Parathyroid adenoma (tissue), 2 donors: ENCODE results near the gene XXYLT1.

Experiments
- H2AFZ ChIP-seq: fragments of 300-600 bp; sonication (generic); one replicate; pipeline ENCODE4 v1.7.0; 2017; ENCODE audit warnings: antibody characterized with exemption, mild to moderate bottlenecking
- H3K27ac ChIP-seq: fragments of 300-600 bp; sonication (generic); one replicate; pipeline ENCODE4 v1.7.0; 2017
- H3K27me3 ChIP-seq: fragments of 300-600 bp; sonication (generic); one replicate; pipeline ENCODE4 v1.7.0; 2017; ENCODE audit warnings: low read length; ENCODE audit not compliant: control insufficient read depth, insufficient read depth
- H3K36me3 ChIP-seq: fragments of 300-600 bp; sonication (generic); one replicate; pipeline ENCODE4 v1.7.0; 2017; ENCODE audit warnings: low read length; ENCODE audit not compliant: control insufficient read depth, insufficient read depth
- H3K4me1 ChIP-seq: fragments of 300-600 bp; sonication (generic); one replicate; pipeline ENCODE4 v1.7.0; 2017; ENCODE audit warnings: control low read depth
- H3K4me2 ChIP-seq: fragments of 300-600 bp; sonication (generic); one replicate; pipeline ENCODE4 v1.7.0; 2017; ENCODE audit warnings: low read length
- H3K4me3 ChIP-seq: fragments of 300-600 bp; sonication (generic); one replicate; pipeline ENCODE4 v1.7.0; 2017; ENCODE audit warnings: low read depth, low read length
- H3K79me2 ChIP-seq: fragments of 300-600 bp; sonication (generic); one replicate; pipeline ENCODE4 v1.7.0; 2017; ENCODE audit warnings: control low read depth
- H3K9ac ChIP-seq: fragments of 300-600 bp; sonication (generic); one replicate; pipeline ENCODE4 v1.7.0; 2017; ENCODE audit warnings: mild to moderate bottlenecking
- H3K9me3 ChIP-seq: fragments of 300-600 bp; sonication (generic); one replicate; pipeline ENCODE4 v1.7.0; 2017; ENCODE audit warnings: low read length; ENCODE audit not compliant: control insufficient read depth
- CTCF ChIP-seq: fragments of 300-600 bp; sonication (generic); IDR thresholded peaks from one replicate; pipeline ENCODE4 v1.7.0; 2017; ENCODE audit warnings: antibody characterized with exemption, mild to moderate bottlenecking
- donor health status: primary hyperparathyroidism.

The XXYLT1 gene

DNA sequence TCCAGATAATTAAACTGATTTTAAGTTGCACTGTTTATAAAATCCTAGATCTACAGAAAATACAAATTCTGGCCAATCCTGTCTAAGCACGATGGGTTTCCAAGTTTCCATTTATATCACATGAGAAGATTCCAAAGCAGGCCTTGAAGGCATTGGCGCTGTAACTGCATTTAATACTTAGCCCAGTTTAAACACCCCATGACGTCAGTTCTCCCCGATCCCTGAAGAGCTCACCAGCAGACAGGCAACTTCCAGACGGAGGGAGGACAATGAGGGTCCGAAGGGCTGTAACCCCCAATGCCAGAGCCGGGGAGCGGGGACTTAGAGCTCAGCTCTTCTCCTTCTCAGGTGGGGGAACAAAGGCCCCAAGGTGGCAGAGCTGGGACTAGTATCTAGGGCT is 117.3 kb downstream of the XXYLT1 start:
- TF ChIP-seq CTCF, result no peak
- no peak overlapping the region for H3K27ac ChIP-seq
- H3K4me1 ChIP-seq, result peaks cover 31% of the 10 kb centered on the region
- no peak overlapping the region for H2AFZ ChIP-seq
- H3K36me3 ChIP-seq, result no peaks in the 10 kb centered on the region
- H3K27me3 ChIP-seq, result no peaks in the 10 kb centered on the region
- no peak overlapping the region for H3K4me2 ChIP-seq
- no peak overlapping the region for H3K4me3 ChIP-seq
- no peak overlapping the region for H3K9ac ChIP-seq
- peaks cover 6% of the 10 kb centered on the region for H3K79me2 ChIP-seq
- H3K9me3 ChIP-seq, result no peaks in the 10 kb centered on the region

DNA sequence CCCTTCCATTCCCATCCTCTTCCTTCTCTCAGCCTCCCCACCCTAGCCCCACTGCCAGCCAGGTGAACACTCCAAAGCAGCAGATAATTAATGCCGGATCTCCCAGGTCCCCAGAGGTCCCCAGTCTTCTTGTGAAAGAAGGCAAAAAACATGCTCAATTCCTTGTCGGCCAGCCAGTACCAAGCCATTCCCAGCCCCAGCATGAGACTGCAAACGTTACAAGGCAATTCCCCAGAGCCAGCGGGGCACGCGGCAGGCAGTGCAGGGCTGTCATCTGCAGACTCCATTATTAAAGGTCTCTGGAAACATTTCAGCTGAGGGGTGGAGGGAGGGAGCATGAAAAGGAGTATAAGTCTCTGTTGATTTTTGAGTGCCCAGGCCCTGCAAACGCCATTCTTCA is 117.8 kb downstream of the XXYLT1 start:
- Histone ChIP-seq H3K4me2 (no peak overlapping the region), H3K4me1 (peaks cover 35% of the 10 kb centered on the region), H3K9ac (no peak overlapping the region), H2AFZ (no peak overlapping the region), H3K36me3 (no peaks in the 10 kb centered on the region), H3K9me3 (no peaks in the 10 kb centered on the region), H3K4me3 (no peak overlapping the region), H3K27ac (peak overlapping the region; percentile 31), H3K79me2 (peaks cover 6% of the 10 kb centered on the region), H3K27me3 (no peaks in the 10 kb centered on the region)
- no peak for TF ChIP-seq CTCF

GRCh38 chr3:195151866-195152541 is 119.0 kb downstream of the XXYLT1 start:
- Histone ChIP-seq H3K9me3 (no peaks in the 10 kb centered on the region), H3K27ac (no peak overlapping the region), H3K9ac (no peak overlapping the region), H3K36me3 (no peaks in the 10 kb centered on the region), H3K4me3 (no peak overlapping the region), H2AFZ (no peak overlapping the region), H3K79me2 (peaks cover 6% of the 10 kb centered on the region), H3K4me2 (no peak overlapping the region), H3K27me3 (no peaks in the 10 kb centered on the region), H3K4me1 (peaks cover 27% of the 10 kb centered on the region)
- TF ChIP-seq CTCF, result no peak

DNA sequence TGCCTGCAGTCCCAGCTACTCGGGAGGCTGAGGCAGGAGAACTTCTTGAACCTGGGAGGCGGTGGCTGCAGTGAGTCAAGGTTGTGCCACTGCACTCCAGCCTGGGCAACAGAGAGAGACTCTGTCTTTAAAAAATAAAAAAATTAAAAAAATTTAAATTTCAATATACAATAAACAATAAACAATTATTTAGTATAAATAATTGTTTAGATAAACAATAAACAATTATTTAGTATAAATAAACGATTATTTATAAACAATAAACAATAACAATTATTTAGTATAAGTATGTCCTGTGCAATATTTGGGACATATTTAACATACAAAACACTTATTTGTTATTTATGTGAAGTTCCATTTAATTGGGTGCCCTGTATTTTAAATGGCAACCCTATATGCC is 119.6 kb downstream of the XXYLT1 start:
- Histone ChIP-seq H3K4me1 (peaks cover 26% of the 10 kb centered on the region), H3K4me2 (no peak overlapping the region)

More for the DNA sequence above, 119.6 kb downstream of the XXYLT1 start:
- Histone ChIP-seq H3K27ac (no peak overlapping the region), H3K9me3 (no peaks in the 10 kb centered on the region), H2AFZ (no peak overlapping the region), H3K79me2 (peaks cover 6% of the 10 kb centered on the region), H3K9ac (no peak overlapping the region), H3K27me3 (no peaks in the 10 kb centered on the region), H3K4me3 (no peak overlapping the region), H3K36me3 (no peaks in the 10 kb centered on the region)
- no peak for TF ChIP-seq CTCF
